DOHH2 (cell line): ENCODE results near the gene RNF130.

Experiments used
- H3F3A ChIP-seq: fragments of 200-600 bp; sonication (generic), shearing (Covaris generic); 2 replicates; pipeline ENCODE4 v1.6.0; 2016; ENCODE audit warnings: antibody characterized with exemption, mild to moderate bottlenecking; ENCODE audit not compliant: control insufficient read depth, insufficient read depth
- H3K27ac ChIP-seq: fragments of 200-600 bp; sonication (generic); 2 replicates; pipeline ENCODE4 v1.5.1; 2014; ENCODE audit warnings: low read depth, mild to moderate bottlenecking, low read length, moderate library complexity
- H3K27me3 ChIP-seq: fragments of 200-600 bp; sonication (generic); 2 replicates; pipeline ENCODE4 v1.6.1; 2014; ENCODE audit warnings: mild to moderate bottlenecking, low read length, mixed read lengths; ENCODE audit not compliant: control insufficient read depth
- H3K36me3 ChIP-seq: fragments of 200-600 bp; sonication (generic); 2 replicates; pipeline ENCODE4 v1.6.1; 2014; ENCODE audit warnings: mild to moderate bottlenecking, low read length, moderate library complexity, mixed read lengths; ENCODE audit not compliant: control insufficient read depth
- H3K4me1 ChIP-seq: fragments of 200-600 bp; sonication (generic); 2 replicates; pipeline ENCODE4 v1.6.1; 2014; ENCODE audit warnings: mild to moderate bottlenecking, low read length, mixed read lengths; ENCODE audit not compliant: control insufficient read depth
- H3K4me2 ChIP-seq: fragments of 200-600 bp; sonication (generic); 2 replicates; pipeline ENCODE4 v1.6.0; 2014; ENCODE audit warnings: mild to moderate bottlenecking, low read length, moderate library complexity
- H3K4me3 ChIP-seq: fragments of 200-600 bp; sonication (generic); 2 replicates; pipeline ENCODE4 v1.5.1; 2014; ENCODE audit warnings: mild to moderate bottlenecking, low read length, mixed read lengths
- H3K79me2 ChIP-seq: fragments of 200-600 bp; sonication (generic); 2 replicates; pipeline ENCODE4 v1.6.1; 2014; ENCODE audit warnings: mild to moderate bottlenecking, low read length, mixed read lengths; ENCODE audit not compliant: control insufficient read depth
- H3K9me2 ChIP-seq: fragments of 200-600 bp; sonication (generic); replicated peaks from 2 replicates; pipeline ENCODE4 v1.6.1; 2014; ENCODE audit warnings: mild to moderate bottlenecking, low read length, mixed read lengths; ENCODE audit not compliant: control insufficient read depth
- H3K9me3 ChIP-seq: fragments of 200-600 bp; sonication (generic); 2 replicates; pipeline ENCODE4 v1.6.1; 2014; ENCODE audit warnings: antibody characterized with exemption, low read length, mixed read lengths; ENCODE audit not compliant: control insufficient read depth, insufficient read depth
- H4K20me1 ChIP-seq: fragments of 200-600 bp; sonication (generic); 2 replicates; pipeline ENCODE4 v1.6.0; 2014; ENCODE audit warnings: low read depth, mild to moderate bottlenecking, antibody characterized with exemption, low read length, moderate library complexity; ENCODE audit not compliant: control insufficient read depth, insufficient read depth
- EZH2phosphoT487 ChIP-seq: fragments of 200-600 bp; sonication (generic); IDR thresholded peaks from 2 replicates; pipeline ENCODE4 v1.6.1; 2017; ENCODE audit warnings: borderline replicate concordance, mild to moderate bottlenecking, antibody characterized with exemption, low read length, moderate library complexity, mixed read lengths
- TF ChIP-seq, protein P1 (sequence below): fragments of 200-600 bp; sonication (generic); IDR thresholded peaks from one replicate; pipeline ENCODE4 v1.5.1; 2014; ENCODE audit warnings: antibody characterized with exemption, mild to moderate bottlenecking, low read depth, low read length; ENCODE audit not compliant: poor library complexity, severe bottlenecking

Gene RNF130

DNA sequence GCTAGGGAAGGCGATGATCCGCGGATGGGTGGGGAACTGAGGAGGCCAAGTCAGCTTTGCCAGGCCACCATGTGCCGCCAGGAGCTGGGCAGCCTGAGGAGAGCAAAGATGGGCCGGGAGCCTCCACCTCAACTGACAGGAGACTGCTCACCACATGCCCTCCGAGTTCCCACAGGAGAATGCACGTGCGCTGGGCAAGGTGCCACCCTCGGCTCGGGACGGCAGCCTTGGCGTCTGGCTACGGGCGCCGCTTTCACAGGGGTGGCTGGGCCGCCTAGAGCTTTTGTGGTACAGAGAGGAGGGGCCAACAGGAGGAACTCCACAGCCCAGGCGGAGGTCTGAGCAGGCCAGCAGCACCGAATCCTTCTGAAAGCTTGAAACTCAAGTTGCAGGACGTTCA lies 158.6 kb downstream of the RNF130 start:
- H3K79me2 ChIP-seq = no peaks in the 10 kb centered on the region
- no peak for TF ChIP-seq EZH2phosphoT487
- TF ChIP-seq, protein P1, sequence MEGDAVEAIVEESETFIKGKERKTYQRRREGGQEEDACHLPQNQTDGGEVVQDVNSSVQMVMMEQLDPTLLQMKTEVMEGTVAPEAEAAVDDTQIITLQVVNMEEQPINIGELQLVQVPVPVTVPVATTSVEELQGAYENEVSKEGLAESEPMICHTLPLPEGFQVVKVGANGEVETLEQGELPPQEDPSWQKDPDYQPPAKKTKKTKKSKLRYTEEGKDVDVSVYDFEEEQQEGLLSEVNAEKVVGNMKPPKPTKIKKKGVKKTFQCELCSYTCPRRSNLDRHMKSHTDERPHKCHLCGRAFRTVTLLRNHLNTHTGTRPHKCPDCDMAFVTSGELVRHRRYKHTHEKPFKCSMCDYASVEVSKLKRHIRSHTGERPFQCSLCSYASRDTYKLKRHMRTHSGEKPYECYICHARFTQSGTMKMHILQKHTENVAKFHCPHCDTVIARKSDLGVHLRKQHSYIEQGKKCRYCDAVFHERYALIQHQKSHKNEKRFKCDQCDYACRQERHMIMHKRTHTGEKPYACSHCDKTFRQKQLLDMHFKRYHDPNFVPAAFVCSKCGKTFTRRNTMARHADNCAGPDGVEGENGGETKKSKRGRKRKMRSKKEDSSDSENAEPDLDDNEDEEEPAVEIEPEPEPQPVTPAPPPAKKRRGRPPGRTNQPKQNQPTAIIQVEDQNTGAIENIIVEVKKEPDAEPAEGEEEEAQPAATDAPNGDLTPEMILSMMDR = no peak
- H3K27ac ChIP-seq = no peak overlapping the region
- H3K4me2 ChIP-seq = no peak overlapping the region
- H3K4me1 ChIP-seq = peaks cover 30% of the 10 kb centered on the region
- no peaks in the 10 kb centered on the region for H3K36me3 ChIP-seq
- no peaks in the 10 kb centered on the region for H3F3A ChIP-seq
- no peak overlapping the region for H3K4me3 ChIP-seq
- H3K9me3 ChIP-seq = no peaks in the 10 kb centered on the region
- no peaks in the 10 kb centered on the region for H3K9me2 ChIP-seq
- no peaks in the 10 kb centered on the region for H3K27me3 ChIP-seq
- no peaks in the 10 kb centered on the region for H4K20me1 ChIP-seq

DNA sequence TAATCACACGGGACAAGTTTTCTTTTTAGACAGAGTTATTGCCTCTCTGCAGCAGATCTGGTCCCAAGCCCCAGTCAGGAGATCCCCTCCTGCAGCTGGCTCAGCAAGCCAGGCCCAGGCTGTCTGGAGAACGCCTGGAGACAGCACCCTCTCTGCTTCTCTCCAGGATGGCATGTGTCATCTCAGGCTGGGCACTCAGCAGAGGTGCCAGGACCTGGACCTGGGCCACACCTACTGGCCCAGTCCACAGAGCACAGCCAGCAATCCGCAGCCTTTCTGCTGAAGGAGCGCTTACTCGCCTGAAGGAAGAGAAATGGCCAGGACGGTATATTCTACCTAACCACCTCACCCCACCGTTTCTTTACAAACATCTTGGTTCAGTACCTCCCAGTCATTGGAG lies 159.2 kb downstream of the RNF130 start:
- Histone ChIP-seq H3K4me1 (peaks cover 28% of the 10 kb centered on the region), H3K36me3 (no peaks in the 10 kb centered on the region), H3F3A (no peaks in the 10 kb centered on the region), H3K9me3 (no peaks in the 10 kb centered on the region), H3K9me2 (no peaks in the 10 kb centered on the region), H3K4me3 (no peak overlapping the region), H3K27ac (no peak overlapping the region), H3K27me3 (no peaks in the 10 kb centered on the region), H3K79me2 (no peaks in the 10 kb centered on the region), H4K20me1 (no peaks in the 10 kb centered on the region), H3K4me2 (no peak overlapping the region)
- no peak for TF ChIP-seq EZH2phosphoT487
- TF ChIP-seq, protein P1 = no peak

DNA sequence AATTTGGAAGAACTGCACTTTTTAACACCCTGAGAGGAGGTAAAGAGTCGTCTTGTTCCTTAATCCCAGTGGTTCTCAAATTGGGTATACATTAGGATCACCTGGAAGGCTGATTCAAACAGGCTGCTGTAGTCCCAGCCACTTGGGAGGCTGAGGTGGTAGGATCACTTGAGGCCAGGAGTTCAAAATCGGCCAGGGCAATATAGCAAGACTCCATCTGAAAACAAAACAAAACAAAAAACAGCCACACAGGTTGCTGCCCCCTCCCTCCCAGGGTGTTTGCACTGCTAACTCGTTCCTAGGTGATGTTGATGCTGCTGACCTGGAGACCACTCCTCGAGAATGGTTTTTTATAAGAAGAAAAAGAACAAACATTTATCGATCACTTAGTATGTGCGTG lies 162.3 kb downstream of the RNF130 start:
- no peaks in the 10 kb centered on the region for H3K27me3 ChIP-seq
- no peak overlapping the region for H3K27ac ChIP-seq
- H3K9me2 ChIP-seq = no peaks in the 10 kb centered on the region
- H4K20me1 ChIP-seq = peaks cover 7% of the 10 kb centered on the region
- H3K9me3 ChIP-seq = no peaks in the 10 kb centered on the region
- peaks cover 31% of the 10 kb centered on the region for H3K4me1 ChIP-seq
- H3K36me3 ChIP-seq = peaks cover 16% of the 10 kb centered on the region
- no peak for TF ChIP-seq EZH2phosphoT487
- TF ChIP-seq, protein P1 = no peak
- H3K79me2 ChIP-seq = peaks cover 30% of the 10 kb centered on the region
- H3F3A ChIP-seq = no peaks in the 10 kb centered on the region
- H3K4me3 ChIP-seq = no peak overlapping the region
- no peak overlapping the region for H3K4me2 ChIP-seq
